HL-60 (cell line): Measurements from ENCODE around the gene TACC3.

Source experiments
- POLR2AphosphoS5 ChIP-seq: IDR thresholded peaks from 2 replicates; pipeline ENCODE4 v1.6.1; 2012; ENCODE audit warnings: low read depth
- TF ChIP-seq, protein P1 (sequence below): IDR thresholded peaks from one replicate; pipeline ENCODE4 v1.5.1; 2011; ENCODE audit warnings: low read length, control low read depth, inconsistent platforms; ENCODE audit not compliant: insufficient read depth

DNA sequence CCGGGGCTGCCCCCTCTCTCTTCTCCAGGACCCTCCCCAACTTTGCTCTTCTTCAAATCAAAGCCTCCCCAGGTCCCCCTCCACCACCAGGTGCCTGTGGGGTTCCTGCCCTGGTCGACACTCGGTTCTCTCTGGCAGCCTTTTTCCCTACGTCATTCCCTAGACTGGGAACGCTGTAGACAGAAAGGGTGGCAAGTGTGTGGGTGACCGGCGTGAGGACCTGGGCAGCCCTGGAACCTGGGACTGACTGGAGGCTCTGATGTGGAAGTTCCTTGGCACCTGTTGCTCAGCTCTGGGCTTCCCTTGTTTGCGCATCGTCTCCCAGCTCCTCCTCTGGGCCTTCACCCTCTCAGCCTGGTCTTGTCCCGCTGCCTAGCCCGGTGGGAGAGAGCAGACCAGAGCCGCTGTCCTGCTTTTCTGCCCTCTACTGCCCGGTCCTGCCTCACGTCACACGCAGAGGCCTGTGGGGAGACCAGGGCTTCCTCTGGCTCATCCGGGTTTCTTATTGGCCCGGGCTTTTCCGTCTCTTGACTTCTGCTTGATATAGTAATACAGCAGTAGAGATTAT, 1.3 kb downstream of the TACC3 start:
- no peak for TF ChIP-seq POLR2AphosphoS5
- TF ChIP-seq, protein P1, sequence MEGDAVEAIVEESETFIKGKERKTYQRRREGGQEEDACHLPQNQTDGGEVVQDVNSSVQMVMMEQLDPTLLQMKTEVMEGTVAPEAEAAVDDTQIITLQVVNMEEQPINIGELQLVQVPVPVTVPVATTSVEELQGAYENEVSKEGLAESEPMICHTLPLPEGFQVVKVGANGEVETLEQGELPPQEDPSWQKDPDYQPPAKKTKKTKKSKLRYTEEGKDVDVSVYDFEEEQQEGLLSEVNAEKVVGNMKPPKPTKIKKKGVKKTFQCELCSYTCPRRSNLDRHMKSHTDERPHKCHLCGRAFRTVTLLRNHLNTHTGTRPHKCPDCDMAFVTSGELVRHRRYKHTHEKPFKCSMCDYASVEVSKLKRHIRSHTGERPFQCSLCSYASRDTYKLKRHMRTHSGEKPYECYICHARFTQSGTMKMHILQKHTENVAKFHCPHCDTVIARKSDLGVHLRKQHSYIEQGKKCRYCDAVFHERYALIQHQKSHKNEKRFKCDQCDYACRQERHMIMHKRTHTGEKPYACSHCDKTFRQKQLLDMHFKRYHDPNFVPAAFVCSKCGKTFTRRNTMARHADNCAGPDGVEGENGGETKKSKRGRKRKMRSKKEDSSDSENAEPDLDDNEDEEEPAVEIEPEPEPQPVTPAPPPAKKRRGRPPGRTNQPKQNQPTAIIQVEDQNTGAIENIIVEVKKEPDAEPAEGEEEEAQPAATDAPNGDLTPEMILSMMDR: no peak
